Fibroblast of the conjunctiva (primary cell): ENCODE data around the gene ARF3.

Source experiments
- DNase-seq: peaks from one replicate; pipeline ENCODE4 v3.0.0-alpha.2; 2010; ENCODE audit warnings: low read depth

Gene ARF3

GRCh38 chr12:48957141-48958048, at the start of gene ARF3:
TSS of gene ARF3 (minus strand) at chr12:48957487. CDS start at chr12:48941095, 16,392 bp downstream.
- DNase-seq, result peak; percentile 85

DNA sequence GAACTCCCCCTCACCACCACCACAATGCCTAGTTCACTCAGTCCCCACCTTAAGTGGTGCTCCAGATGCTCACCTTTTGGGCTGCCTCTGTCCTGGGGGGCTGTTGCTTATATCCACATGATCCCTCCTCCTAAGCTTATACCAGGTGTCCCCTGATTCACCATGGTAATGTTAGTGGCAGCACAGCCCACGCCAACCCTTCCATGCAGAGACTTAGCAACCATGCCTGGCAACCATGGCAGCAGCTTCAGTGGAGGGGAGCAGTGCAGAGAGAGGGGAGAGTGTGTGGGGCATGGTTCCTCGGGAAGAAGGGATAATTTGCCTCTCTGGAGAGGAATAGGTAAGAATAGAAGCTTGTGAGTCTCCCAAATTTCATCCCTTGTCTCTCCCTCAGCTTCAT, 43.1 kb upstream of the ARF3 start:
- no peak for DNase-seq

GRCh38 chr12:48999371-49000131, 42.3 kb upstream of the ARF3 start, which contains the start of gene DDN:
TSS of gene DDN (minus strand) at chr12:48999375. CDS start at chr12:48999287, 88 bp downstream.
- DNase-seq, result no peak

- DNase-seq, result no peak
These were observed 41.4 kb upstream of the ARF3 start for GRCh38 chr12:48998497-48999353.

DNA sequence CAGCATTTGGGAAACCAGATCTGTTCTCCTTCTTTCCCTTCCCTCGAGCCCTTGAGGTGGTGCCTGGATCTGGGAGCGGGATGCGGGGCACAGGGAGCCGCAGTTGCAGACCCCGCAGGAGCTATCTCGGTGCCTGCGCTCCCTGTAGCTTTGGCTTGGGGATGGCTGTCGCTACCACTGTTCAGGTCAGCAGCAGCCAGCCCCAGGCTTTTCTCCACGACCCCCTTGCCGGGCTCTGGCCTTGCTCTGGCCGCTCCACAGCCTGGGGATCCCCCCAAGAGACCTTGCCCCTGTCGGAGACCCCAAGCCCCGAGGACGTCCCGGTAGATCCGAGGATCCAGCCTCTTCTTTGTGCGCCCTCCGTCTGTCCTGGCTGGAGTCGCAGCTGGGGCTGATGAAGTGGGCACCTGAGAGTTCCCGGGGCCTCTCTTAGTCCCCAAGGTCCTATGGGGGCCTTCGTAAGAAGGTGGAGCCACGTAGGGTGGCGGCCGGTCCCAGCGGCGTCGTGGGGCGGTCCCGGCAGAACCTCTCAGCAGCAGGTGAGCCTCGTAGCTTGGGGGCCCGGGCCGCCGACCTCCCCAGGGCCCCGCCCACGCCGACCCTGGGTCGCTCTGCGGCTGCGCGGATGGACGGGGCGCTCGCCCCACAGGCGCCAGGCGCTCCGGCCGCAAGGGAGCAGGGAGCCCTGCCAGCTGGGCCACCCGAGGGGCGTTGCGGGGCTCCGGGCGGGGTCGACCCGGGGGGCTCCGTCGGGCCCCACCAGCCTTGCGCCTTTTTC, 40.6 kb upstream of the ARF3 start:
- no peak for DNase-seq

- no peak for DNase-seq
These were observed 39.8 kb upstream of the ARF3 start for GRCh38 chr12:48996794-48997718.

DNA sequence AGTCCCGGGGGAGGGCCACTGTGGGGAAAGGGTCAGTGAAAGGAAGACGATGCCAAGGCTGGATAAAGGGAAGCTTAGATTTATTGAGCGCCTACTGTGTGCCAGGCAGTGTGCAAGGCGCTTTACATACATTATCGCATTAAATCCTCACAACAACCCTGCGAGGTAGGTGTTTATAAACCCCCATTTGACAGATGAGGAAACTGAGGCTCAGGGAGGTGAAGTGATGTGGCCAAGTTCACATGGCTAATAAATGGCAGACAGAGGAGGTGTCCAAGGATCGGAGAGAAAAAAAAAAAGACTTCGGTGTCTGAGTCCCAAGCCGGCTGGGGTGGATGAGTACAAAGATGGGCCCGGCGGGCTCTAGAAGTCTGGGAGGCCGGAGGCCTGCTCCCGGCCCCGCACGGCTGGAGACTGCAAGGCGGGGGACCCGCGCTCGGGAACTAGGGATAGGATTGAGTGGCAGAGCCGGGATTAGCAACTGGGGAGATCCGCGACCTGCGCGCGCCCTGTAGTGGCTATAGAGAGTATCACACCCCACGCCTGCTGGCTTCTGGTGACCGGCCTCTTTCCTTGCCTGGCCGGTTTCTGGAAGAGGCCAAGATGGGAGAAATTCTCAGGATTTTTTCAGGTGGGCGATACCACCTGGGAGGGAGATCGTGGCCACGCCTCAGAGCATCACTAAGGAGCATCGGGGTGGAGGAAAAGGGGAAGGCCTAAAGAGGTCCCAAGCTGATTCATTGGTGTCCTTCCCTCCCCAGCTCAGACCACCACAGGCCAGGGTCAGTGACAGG, 38.0 kb upstream of the ARF3 start:
- no peak for DNase-seq

DNA sequence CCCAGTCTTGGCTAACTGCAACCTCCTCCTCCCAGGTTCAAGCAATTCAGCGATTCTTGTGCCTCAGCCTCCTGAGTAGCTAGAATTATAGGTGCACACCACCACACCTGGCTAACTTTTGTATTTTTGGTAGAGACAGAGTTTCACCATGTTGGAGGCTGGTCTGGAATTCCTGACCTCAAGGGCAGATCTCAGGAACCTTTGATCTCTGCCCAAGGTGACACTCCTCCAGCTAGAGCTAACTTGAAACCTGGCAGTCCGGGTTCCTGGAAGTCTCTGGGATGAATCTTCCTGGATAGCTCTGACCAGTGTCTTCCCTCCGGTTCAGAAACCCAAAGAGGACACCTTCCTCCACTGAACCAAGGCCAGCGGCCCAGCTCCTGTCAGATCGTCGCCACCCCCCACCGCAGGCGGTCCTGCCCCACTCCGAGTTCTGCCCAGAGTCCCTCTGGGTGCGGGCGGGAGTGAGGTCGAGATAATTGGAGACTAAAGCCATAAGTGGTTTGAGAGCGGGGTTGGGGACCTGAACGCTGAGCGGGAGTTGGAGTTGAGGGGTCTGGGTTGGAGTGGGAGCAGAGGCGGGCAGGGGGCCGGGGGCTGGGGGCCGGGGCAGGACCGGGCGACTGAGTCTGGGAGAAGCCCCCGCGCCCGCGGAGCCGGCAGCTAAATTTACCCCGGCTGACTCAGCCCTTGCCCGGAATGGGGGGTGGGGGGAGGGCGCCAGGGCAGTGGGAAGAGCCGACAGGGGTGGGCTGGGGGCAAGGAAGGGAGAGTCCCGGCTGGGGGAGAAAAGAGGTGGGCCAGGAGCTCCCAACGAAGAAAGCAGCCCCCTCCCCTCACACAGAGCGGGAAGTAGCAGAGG, 37.2 kb upstream of the ARF3 start:
- no peak for DNase-seq

GRCh38 chr12:48993787-48994186, 36.5 kb upstream of the ARF3 start:
- DNase-seq, result no peak

DNA sequence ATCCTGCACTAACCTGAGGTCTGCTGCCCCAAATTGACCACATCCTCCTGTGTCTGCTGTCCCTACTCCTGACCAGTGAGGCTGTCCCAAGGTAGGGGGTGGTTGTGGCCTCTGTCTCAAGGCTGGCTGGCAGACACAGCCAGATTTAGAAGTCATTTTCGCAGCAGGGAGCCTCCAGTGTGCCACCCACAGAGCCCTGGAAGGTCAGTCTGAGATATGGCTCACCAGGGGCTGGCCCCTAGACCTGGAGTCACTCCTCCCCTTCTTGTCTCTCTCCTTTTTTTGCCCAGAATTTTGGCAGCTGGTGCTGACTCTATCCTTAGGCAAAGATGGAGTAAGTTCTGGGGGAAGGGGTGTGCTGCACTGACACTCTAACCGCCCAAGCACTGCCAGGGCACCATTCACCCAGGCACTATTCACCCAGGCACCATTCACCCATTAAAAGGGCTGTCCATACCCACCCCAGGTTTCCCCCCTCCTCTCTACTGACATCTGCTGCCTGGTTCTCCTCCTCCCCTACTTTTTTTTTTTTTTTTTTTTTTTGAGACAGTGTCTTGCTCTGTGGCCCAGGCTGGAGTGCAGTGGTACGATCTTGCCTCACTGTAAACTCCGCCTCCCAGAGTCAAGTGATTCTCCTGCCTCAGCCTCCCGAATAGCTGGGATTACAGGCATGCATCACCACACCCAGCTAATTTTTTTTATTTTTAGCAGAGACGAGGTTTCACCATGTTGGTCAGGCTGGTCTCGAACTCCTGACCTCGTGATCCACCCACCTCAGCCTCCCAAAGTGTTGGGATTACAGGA, 34.2 kb upstream of the ARF3 start:
- DNase-seq, result no peak

DNA sequence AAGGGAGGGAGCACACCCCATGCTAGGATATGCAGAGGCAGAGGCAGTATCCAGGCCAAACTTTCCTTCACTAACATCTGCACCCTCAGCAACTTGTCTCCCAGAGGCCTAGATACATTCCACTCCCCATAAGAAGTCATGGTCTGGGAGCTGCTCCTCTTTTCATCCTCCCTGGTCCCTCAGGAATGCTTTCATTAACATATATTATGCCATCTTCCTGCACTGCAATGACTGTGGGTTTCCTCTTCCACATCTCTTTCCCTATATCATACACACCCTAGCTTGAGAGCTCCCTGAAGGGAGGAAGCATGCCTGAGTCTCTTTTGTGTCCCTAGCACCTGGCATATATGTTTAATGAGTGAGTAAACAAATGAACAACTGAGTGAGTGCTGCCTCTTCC, 33.3 kb upstream of the ARF3 start:
- no peak for DNase-seq

- peak; percentile 6 for DNase-seq
These were observed 30.9 kb upstream of the ARF3 start for GRCh38 chr12:48988030-48988649.

- DNase-seq, result no peak
These were observed 29.5 kb upstream of the ARF3 start for GRCh38 chr12:48986720-48987291.

DNA sequence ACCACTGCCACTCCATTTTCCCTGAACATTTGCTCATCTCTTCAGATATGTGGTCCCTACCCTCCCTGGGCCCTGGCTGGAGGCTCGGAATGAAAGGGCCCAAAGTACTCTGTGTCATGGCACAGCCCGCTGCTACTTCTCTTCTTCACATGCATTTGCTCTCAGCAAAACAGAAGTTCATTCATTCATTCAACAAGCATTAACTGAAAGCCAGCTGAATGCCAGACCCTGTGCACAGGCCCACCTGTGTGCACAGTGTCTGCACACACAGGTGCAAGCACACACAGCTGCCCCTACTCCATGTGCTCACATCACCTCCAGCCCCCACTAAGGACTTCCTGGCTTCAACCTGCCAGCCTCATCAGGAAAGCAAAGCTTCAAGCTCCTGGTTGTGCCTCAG, 28.6 kb upstream of the ARF3 start:
- no peak for DNase-seq

- no peak for DNase-seq
These were observed 28.2 kb upstream of the ARF3 start for GRCh38 chr12:48985475-48985897.

GRCh38 chr12:48982397-48983080, 25.3 kb upstream of the ARF3 start:
- DNase-seq, result no peak
